GM21576 (cell line): ENCODE data around the gene FBLL1.
"Not testable (repeated sequence)": the region's sequence is repeated elsewhere in the genome, so short reads cannot be mapped to it uniquely, and the experiment has no call there.

Experiments
- ATAC-seq: cut with Tn5 transposase; IDR thresholded peaks from one replicate; pipeline ENCODE4 v1.9.1; 2021; ENCODE audit warnings: mild to moderate bottlenecking, moderate library complexity; ENCODE audit not compliant: unreplicated experiment

Gene FBLL1

GRCh38 chr5:168528521-168529373 lies at the start of gene FBLL1:
Gene FBLL1 (plus strand): TSS chr5:168529305. CDS start chr5:168529505, 200 bp downstream.
- ATAC-seq: no peak

- ATAC-seq: no peak
These were observed 48.5 kb upstream of the FBLL1 start for GRCh38 chr5:168480601-168481000.

- ATAC-seq: peak; percentile 94
These were observed 47.7 kb upstream of the FBLL1 start for GRCh38 chr5:168481330-168481788.

GRCh38 chr5:168482361-168482760 lies 46.7 kb upstream of the FBLL1 start:
- no peak for ATAC-seq

GRCh38 chr5:168486136-168486879 lies 42.8 kb upstream of the FBLL1 start, which contains the start of gene RARS1:
Gene RARS1 (plus strand): TSS chr5:168486471. CDS start chr5:168486499, 28 bp downstream.
- peak; percentile 81 for ATAC-seq

GRCh38 chr5:168489059-168489458 lies 40.0 kb upstream of the FBLL1 start:
- no peak for ATAC-seq

GRCh38 chr5:168494057-168494555 lies 35.0 kb upstream of the FBLL1 start:
- ATAC-seq: no peak

GRCh38 chr5:168502563-168503237 lies 26.4 kb upstream of the FBLL1 start:
- ATAC-seq: no peak

GRCh38 chr5:168513861-168514428 lies 15.2 kb upstream of the FBLL1 start:
- no peak for ATAC-seq

GRCh38 chr5:168525856-168526255 lies 3.2 kb upstream of the FBLL1 start:
- no peak for ATAC-seq

GRCh38 chr5:168527756-168528295 lies 1.3 kb upstream of the FBLL1 start:
- ATAC-seq: no peak

GRCh38 chr5:168529374-168530234 lies 499 bp downstream of the FBLL1 start:
- ATAC-seq: no peak

GRCh38 chr5:168530621-168531150 lies 1.6 kb downstream of the FBLL1 start:
- no peak for ATAC-seq

- no peak for ATAC-seq
These were observed 2.1 kb downstream of the FBLL1 start for GRCh38 chr5:168531191-168531590.

GRCh38 chr5:168531987-168532864 lies 3.1 kb downstream of the FBLL1 start:
- ATAC-seq: no peak

GRCh38 chr5:168534351-168534750 lies 5.2 kb downstream of the FBLL1 start:
- not testable (repeated sequence) for ATAC-seq

- no peak for ATAC-seq
These were observed 8.1 kb downstream of the FBLL1 start for GRCh38 chr5:168537176-168537575.

GRCh38 chr5:168549554-168549953 lies 20.4 kb downstream of the FBLL1 start:
- no peak for ATAC-seq
